ENCODE results near the gene EDNRB.

Gene EDNRB

GRCh38 chr13:77909827-77910226, 8.8 kb downstream of the EDNRB start:
- Histone ChIP-seq H3K4me3 (replicated peaks; ENCODE audit: insufficient read depth, low read length) (no peak overlapping the region), H3K27ac (replicated peaks) (no peak overlapping the region), H3K27me3 (ENCODE audit: insufficient read depth, poor library complexity, severe bottlenecking) (no peaks in the 10 kb centered on the region)
- TF ChIP-seq SPI1 (IDR thresholded peaks at IDR 0.05; ENCODE audit: borderline replicate concordance, low read depth) (no peak), CTCF (IDR thresholded peaks at IDR 0.05; ENCODE audit: insufficient read depth, low read length) (no peak), REST (IDR thresholded peaks at IDR 0.05; ENCODE audit: insufficient replicate concordance, low read depth) (no peak), GABPA (IDR thresholded peaks at IDR 0.05; ENCODE audit: low read depth) (no peak), POLR2AphosphoS5 (IDR thresholded peaks at IDR 0.05; ENCODE audit: low read depth) (no peak)
- DNase-seq (ENCODE audit: low read depth in 1 of 2, low spot score in 1 of 2): no peak

- DNase-seq (ENCODE audit: low read depth in 1 of 2, low spot score in 1 of 2): no peak
- no peak for TF ChIP-seq REST (IDR thresholded peaks at IDR 0.05; ENCODE audit: insufficient replicate concordance, low read depth)
- no peak for TF ChIP-seq POLR2AphosphoS5 (IDR thresholded peaks at IDR 0.05; ENCODE audit: low read depth)
- no peak overlapping the region for H3K4me3 ChIP-seq (replicated peaks; ENCODE audit: insufficient read depth, low read length)
- H3K27me3 ChIP-seq (ENCODE audit: insufficient read depth, poor library complexity, severe bottlenecking): no peaks in the 10 kb centered on the region
- H3K27ac ChIP-seq (replicated peaks): no peak overlapping the region
These were observed 10.1 kb downstream of the EDNRB start for GRCh38 chr13:77908531-77908930.

- Histone ChIP-seq H3K4me3 (replicated peaks; ENCODE audit: insufficient read depth, low read length) (no peak overlapping the region), H3K27me3 (ENCODE audit: insufficient read depth, poor library complexity, severe bottlenecking) (no peaks in the 10 kb centered on the region), H3K27ac (replicated peaks) (no peak overlapping the region)
- TF ChIP-seq POLR2AphosphoS5 (IDR thresholded peaks at IDR 0.05; ENCODE audit: low read depth) (no peak), CTCF (IDR thresholded peaks at IDR 0.05; ENCODE audit: insufficient read depth, low read length) (no peak), REST (IDR thresholded peaks at IDR 0.05; ENCODE audit: insufficient replicate concordance, low read depth) (no peak), SPI1 (IDR thresholded peaks at IDR 0.05; ENCODE audit: borderline replicate concordance, low read depth) (no peak), GABPA (IDR thresholded peaks at IDR 0.05; ENCODE audit: low read depth) (no peak)
- no peak for DNase-seq (ENCODE audit: low read depth in 1 of 2, low spot score in 1 of 2)
These were observed 10.8 kb downstream of the EDNRB start for GRCh38 chr13:77907666-77908341.
